Activated effector memory CD4-positive, alpha-beta T cell treated with anti-CD3 and anti-CD28 coated beads, Interleukin-2, amount 50 U/mL, for 16 hours (primary cell): ENCODE data around the gene TMEM270.
"Not testable (repeated sequence)": the region's sequence is repeated elsewhere in the genome, so short reads cannot be mapped to it uniquely, and the experiment has no call there.

Source experiments
- DNase-seq: peaks from one replicate; pipeline ENCODE4 v3.0.0-alpha.2; 2020

The TMEM270 gene

GRCh38 chr7:73864981-73865711 is 4.2 kb downstream of the TMEM270 start:
- no peak for DNase-seq

- no peak for DNase-seq
Observed at GRCh38 chr7:73865738-73866445, 4.9 kb downstream of the TMEM270 start.

GRCh38 chr7:73866446-73866767 is 5.4 kb downstream of the TMEM270 start:
- no peak for DNase-seq

GRCh38 chr7:73869011-73869798 is 8.2 kb downstream of the TMEM270 start:
- DNase-seq = no peak

- DNase-seq = no peak
Observed at GRCh38 chr7:73870041-73870492, 9.1 kb downstream of the TMEM270 start.

GRCh38 chr7:73871163-73872011 is 10.4 kb downstream of the TMEM270 start:
- no peak for DNase-seq

GRCh38 chr7:73872056-73872908 is 11.3 kb downstream of the TMEM270 start:
- no peak for DNase-seq

DNA sequence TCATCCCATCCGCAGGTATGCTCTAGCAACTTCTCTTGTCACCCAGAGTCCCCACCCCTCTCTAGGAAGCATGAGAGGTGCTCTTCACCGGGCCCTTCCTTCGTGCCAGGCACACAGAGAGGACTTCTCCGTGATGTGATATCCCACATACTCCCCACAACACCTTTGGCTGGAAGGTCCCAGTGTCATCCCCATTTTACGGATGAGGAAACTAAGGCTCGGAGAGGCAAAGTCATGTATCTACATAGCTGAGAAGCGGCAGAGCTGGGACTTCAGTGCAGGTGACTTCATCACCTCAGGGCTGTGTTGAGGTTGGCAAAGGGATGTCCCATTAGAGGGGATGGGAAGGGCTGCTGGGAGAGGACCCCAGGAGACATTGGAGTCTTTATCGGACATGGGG is 15.4 kb downstream of the TMEM270 start:
- DNase-seq = no peak

DNA sequence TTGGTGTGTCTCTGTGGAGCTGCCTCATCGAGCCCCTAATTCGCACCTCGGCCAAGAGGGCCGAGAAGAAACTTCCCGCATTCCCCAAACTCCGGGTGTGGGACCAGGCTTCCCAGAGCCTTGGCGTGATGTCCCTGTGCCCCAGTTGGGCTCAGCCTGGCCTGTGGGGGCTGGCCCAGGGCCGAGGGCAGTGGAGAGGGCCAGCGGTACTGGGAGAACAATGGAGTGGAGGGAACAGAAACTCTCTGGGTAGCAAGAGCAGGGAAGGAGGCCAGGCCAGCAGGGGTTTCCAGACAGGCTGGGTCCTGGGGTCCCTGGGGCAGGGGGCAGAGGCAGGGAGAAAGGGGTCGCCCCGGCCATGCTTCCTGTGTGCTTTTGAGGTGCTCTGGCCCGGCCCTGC is 16.0 kb downstream of the TMEM270 start:
- no peak for DNase-seq

DNA sequence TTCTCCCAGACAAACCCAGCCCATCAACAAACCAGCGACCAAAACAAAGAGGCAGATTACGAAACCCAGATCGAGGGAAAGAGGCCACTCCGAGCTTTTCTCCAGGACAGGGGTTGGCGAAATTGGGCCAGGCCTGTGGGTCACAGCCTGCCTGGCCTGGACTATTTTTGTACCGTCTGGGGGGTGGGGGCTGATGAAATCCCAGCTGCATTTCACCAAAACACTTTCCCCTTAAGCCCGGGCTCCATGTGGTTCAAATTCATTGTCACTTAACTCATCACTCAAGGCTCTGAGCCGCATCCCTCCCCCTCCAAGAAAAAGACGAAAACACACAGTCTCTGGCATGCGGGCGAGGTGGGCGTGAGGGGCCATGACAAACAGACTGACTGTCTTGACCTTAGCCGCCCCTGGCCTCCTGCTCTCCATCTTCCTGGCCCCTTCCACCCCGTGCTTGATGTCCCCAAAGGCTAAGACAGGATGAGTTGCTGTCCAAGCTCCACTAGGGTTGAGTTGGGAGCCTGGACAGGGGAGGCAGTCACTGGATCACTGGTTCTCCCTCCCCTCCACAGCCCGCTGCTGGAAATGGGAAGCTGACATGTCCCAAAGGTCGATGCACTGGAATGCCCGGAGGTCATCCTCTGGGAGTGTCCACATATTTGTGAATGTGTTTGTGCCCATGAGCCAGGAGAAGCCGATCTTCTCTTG is 19.2 kb downstream of the TMEM270 start:
- no peak for DNase-seq

GRCh38 chr7:73880755-73881328 is 19.9 kb downstream of the TMEM270 start:
- no peak for DNase-seq

DNA sequence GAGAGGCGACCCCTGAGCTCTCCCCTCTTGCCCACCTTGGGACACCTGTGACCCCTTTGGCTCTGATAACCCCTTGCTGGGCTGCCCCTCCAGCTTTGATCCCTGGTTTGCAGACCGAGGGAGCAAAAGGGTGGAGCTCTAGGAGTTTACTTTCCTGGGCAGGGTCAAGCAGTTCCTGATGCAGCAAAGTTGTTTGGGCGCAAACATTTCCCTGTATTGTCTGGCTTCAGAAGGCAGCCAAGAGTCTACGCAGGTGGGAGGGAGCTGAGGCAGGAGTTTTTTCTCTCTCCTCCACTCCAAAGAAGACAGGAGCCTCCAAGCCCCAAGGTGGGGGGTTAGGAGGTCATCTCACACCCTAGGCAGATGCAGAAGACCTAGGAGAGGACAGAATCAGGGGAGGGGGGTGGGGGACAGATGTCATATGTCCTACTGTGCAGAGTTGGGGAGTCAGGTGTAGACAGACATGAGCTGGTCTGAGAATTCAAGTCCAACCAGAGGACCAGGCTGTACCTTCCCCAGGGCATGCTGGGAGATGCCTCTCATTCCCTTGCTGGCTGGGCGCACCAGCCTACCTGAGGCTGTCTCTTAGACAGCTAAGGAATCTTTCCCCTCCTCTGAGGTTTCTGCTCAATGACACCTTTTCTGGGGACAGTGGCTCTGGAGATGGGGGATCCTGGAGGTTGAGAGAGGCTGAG is 20.5 kb downstream of the TMEM270 start:
- DNase-seq = no peak

- DNase-seq = no peak
Observed at GRCh38 chr7:73882047-73882402, 21.1 kb downstream of the TMEM270 start.

DNA sequence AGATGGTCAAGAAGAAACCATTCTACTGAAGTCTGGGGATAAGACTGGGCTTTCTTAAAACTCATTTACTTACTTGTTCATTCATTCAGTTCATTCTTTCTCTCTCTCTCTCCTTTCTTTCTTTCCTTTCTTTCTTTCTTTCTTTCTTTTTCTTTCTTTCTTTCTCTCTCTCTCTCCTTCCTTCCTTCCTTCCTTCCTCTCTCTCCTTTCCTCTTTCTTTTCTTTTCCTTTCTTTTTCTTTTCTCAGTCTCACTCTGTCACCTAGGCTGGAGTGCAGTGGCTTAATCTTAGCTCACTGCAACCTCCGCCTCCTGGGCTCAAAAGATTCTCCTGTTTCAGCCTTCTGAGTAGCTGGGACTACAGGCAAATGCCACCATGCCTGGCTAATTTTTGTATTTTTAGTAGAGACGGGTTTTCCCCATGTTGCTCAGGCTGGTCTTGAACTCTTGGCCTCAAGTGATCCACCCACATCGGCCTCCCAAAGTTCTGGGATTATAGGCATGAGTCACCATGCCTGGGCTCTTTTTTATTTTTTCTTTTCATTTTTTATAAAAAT is 24.0 kb downstream of the TMEM270 start:
- not testable (repeated sequence) for DNase-seq

GRCh38 chr7:73885433-73885974 is 24.5 kb downstream of the TMEM270 start:
- no peak for DNase-seq

GRCh38 chr7:73885975-73886798 is 25.2 kb downstream of the TMEM270 start:
- DNase-seq = no peak

GRCh38 chr7:73887762-73888161 is 26.8 kb downstream of the TMEM270 start:
- DNase-seq = no peak

DNA sequence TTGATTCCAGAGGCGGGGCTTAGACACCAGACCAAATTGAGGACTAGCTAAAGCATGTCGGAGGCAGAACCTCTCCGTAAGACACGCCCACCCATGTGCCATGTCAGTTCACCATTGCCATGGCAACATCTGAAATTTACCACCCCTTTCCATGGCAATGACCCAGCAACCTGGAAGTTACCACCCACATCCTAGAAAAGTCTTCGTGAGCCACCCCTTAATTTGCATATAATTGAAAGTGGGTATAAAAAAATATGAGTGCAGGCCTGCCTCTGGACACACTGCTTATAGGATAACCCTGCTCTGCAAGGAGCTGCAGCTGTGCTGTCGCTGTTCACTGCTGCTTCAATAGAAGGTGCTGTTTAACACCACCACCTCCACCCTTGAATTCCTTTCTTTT is 28.0 kb downstream of the TMEM270 start:
- DNase-seq = no peak
